ENCODE measurements around the gene DCDC1.

Gene DCDC1, protein sequence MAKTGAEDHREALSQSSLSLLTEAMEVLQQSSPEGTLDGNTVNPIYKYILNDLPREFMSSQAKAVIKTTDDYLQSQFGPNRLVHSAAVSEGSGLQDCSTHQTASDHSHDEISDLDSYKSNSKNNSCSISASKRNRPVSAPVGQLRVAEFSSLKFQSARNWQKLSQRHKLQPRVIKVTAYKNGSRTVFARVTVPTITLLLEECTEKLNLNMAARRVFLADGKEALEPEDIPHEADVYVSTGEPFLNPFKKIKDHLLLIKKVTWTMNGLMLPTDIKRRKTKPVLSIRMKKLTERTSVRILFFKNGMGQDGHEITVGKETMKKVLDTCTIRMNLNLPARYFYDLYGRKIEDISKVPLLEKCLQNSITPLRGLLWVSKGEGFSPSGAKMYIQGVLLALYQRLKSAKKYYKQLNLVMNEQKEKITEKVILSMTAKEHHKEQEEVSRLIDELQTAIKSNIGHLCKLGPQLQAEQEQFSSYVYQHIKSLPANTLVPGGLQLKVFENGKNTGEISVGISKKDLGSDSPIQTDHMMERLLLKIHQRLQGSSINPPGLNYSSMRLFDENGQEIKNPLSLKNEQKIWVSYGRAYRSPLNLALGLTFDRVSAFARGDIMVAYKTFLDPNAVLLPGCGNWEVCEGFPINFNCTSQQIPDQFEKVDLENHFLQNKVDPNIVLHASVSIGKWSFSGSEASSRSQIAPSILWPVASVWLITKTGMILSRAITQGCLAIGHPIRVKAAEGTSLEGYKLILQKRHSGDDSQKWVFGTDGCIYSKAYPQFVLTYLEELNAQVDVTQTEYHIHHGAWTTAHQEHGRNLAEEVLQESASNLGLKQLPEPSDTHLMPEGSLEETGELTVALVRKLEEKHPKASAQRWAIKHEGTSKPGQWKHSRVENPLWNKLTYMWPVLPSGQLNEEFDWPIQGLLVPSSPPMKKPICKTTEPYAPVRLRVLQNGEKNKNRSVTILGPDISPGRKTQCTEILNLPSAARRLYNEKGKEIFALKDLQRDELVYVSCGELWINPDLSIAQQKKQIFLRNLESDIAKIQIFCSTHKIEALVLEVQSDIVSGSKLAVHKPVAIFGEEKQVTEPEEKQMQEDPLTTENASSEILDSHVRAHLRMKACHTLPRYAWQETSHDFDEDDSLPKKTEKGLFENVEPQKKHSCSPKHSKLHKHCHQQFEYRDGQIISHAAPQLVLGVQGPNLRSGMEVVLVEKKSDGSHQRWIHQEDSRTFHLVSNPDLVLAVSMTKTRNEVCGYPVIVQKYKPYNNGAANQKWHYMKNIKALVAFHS (N-terminal part only)

DNA sequence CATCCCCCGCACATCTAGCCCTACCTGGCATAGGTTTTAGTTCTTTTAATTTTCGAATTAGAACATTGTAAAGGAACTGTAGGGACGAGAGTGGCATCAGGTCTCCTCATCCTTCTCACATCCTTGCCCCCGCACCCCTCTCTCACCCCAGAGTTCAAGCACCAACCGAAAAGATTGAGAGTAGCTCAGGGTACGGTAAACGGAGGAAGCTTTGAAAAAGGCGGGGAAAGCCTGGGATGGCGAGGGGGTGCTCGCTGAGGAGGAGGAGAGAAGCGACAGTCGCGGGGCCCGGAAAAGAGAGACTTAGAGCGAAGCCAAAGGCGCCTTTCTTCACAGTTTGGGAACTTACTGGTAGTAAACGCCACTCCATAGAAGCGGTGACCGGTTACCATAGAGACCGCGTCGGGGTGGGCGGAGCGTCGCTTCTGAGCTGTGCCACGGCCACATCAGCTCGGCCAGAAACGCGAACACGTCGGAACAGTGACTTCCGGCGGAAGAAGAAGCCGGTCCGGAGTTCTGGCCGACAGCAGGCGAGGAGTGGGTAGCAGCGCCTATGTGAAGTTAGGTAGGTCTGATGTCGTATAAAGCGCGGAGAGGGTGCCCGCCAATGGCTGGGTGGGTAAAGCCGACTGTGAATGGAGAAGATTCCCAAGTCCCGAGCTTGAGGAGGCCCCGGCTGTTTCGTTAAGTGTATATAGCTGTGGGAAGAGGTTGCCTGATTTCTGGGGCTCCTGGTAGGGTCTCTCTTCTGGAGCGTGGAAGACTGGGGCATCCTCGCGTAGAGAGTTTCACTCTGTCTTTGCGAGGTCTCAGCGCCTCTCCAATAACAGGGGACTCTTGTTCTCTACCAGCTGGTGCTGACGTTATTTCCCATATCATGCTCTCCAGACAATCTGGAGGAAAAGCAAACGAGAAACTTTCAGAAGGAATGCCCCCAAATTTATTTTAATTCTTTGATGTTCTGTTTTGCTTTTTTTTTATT lies at the start of gene DCDC1, which contains the start of gene DNAJC24:
Gene DCDC1 (minus strand): TSS at position 392 of the 982 bp plus-strand sequence. CDS start 41,459 bp downstream, outside the sequence.
Gene DNAJC24 (plus strand): TSS at position 513 of the 982 bp plus-strand sequence. CDS start 889 bp downstream, outside the sequence.
- peak; percentile 95 for DNase-seq

- DNase-seq: no peak
Measured at GRCh38 chr11:31419138-31419537, 49.6 kb upstream of the DCDC1 start.

DNA sequence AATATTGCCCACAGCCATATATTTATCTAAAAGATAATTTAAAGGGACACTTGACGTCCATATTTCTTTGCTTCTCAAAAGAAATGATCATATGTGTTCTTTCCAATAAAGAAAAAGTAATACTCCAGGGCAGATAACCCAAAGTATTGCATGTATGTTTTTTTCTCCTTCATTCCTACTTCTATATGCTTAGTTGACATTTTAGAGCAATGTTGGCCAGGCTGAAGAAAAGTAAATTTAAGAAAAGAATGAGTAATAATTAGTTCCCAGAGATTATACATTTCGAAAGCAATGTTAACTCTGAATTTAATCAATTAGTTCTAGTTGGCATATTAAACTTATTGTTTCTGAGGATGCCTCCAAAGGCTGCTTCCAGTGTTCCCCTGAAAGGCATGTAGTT lies 48.3 kb upstream of the DCDC1 start:
- DNase-seq: no peak

- no peak for DNase-seq
Measured at GRCh38 chr11:31417357-31417756, 47.8 kb upstream of the DCDC1 start.

- no peak for DNase-seq
Measured at GRCh38 chr11:31415435-31415834, 45.9 kb upstream of the DCDC1 start.

- DNase-seq: no peak
Measured at GRCh38 chr11:31414338-31414737, 44.8 kb upstream of the DCDC1 start.

DNA sequence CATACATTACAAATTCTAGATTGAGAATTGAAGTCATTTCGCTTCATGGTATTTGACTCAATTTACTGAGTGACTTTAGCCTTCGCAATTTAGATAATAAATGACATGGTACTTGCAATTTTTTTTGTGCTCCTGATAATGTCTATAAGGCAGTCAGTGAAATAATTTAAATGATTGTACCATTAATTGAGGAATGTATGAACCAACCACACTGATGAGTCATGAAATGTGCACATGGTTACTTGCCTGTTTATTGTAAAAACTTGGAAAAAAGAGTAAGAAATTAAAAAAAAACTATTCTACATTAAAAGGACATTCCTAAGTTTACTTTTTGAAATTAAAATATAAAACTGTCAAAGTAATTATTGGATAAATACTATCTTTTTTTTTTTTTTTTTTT lies 43.4 kb upstream of the DCDC1 start:
- DNase-seq: no peak

- DNase-seq: no peak
Measured at GRCh38 chr11:31408201-31408600, 38.7 kb upstream of the DCDC1 start.

DNA sequence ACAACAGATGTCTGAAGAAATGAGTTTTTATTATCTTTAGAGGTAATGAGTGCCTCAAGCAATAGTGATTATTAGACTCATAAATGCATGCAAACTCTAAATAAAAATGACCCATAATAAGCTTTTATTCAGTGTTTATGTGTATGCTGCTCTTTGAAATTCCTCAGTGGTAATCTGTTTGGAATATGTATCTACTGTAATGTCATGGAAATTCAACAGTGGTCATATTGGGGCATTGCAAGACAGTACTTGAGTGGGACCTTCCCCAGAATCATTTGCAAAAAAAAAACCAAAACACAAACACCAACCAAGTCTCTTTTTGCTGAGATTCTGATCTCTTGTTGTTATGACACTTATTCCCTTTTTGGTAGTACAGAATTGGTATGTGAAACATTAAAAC lies 35.1 kb upstream of the DCDC1 start:
- DNase-seq: no peak

DNA sequence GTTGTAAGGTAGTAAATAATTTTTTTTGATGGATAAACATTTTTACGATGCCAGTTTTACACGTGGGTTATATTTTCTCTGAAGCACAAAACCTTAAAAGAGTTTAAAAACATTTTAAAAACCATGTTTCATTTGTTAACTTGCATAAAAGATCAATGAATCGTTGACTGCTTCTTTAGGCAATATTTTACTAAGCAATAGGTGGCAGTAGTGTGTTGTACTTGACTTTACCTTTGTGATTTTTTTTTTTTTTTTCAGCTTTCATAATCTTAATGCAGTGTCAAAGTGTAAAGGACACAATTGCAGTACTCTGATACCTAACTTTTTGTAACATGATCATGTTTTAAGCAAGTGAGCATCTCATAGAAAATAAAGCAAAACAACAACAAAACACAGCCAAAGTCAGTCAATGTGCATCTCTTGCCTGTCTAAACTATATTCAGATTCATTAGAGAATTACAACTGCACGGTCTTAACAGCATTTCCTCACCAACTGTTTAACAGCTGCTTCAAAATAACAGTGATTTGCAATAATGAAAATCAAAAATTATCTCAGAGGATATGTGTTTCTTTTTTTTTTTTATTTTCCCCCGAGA lies 27.8 kb upstream of the DCDC1 start:
- no peak for DNase-seq

GRCh38 chr11:31387379-31387778 lies 17.8 kb upstream of the DCDC1 start:
- DNase-seq: no peak

GRCh38 chr11:31383116-31383515 lies 13.6 kb upstream of the DCDC1 start:
- DNase-seq: no peak

GRCh38 chr11:31375879-31376278 lies 6.3 kb upstream of the DCDC1 start:
- no peak for DNase-seq

GRCh38 chr11:31366795-31367194 lies 2.7 kb downstream of the DCDC1 start:
- no peak for DNase-seq

DNA sequence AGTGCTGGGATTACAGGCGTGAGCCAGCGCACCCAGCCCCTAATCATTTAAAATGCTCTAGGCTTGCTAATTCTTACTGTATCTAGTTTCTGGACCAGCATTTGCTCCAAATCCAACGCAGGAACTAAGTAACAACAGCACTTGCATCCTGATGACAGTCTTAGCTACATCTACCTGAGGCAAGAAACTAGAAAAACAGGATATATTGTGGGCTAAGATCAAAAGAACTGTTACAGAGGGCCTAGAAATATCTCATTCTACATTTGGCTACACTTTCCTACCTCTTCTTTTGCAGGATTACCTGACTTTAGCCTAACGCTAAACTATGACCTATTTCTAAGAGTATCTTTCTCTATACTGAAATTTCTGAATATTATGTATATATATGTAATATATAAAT lies 7.8 kb downstream of the DCDC1 start:
- DNase-seq: no peak

DNA sequence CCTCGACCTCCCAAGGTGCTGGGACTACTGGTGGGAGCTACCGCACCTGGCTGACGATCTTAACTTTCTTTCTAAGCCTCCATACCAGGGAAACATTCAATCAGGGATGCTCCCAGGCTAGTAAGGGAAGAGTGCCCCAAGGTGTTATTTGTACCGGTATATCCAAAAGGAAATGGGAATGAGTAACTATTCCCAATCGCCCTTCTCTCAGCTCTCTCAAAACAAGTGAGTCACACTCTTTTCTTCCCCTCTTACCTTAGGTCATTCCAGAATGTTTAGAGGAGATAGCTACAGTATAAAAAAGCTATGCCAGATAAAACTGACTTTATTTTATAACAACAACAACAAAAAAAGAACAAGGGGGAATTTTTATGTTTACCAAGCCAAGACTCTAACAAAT lies 13.7 kb downstream of the DCDC1 start:
- DNase-seq: no peak

- no peak for DNase-seq
Measured at GRCh38 chr11:31355131-31355530, 14.4 kb downstream of the DCDC1 start.

- DNase-seq: no peak
Measured at GRCh38 chr11:31351168-31351567, 18.4 kb downstream of the DCDC1 start.

DNA sequence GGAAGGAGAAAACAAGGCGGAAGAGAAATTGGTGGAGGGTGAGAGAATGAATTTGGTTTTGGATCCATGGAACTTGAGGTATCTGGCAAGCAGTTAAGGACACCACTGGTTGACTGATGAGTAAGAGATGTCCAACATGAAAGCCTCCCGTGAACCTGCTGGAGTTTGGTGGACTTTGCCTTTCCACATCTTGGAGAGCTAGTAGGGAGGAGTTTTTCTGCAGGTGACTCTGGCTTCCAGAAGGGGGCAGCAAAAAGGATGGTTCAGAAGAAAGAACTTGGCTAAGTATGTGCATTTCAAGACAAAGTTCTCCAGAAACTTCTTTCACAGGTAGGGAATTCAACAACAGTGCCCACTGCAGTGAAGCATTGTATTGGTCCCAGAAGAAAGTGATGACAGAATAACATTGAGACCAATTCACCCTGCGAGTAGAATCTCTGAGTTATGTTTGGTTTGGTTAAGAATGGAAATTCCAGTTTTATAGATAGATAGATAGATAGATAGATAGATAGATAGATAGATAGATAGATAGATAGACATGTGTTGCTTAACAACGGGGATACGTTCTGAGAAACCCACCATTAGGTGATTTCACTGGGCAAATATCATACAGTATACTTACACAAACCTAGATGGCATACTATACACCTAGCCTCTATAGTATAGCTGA lies 28.5 kb downstream of the DCDC1 start:
- DNase-seq: no peak

DNA sequence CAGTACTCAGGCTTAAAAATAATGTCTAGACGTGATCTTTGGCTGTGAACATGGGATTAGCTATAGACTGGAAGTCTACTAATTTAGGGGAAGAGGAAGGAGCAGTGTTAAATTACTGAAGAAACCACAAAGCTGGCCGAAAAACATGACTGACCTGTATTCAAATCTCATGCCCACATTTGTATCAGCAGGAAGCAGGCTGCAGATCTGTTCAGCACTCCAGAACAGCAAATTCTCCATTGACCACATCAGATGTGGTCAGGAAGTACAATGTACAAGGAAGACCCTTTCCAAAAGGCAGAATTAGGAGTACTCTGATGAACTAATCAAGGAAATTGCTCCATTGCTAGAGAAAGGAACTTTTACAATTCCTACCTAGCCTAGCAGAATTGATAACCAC lies 31.7 kb downstream of the DCDC1 start:
- no peak for DNase-seq

DNA sequence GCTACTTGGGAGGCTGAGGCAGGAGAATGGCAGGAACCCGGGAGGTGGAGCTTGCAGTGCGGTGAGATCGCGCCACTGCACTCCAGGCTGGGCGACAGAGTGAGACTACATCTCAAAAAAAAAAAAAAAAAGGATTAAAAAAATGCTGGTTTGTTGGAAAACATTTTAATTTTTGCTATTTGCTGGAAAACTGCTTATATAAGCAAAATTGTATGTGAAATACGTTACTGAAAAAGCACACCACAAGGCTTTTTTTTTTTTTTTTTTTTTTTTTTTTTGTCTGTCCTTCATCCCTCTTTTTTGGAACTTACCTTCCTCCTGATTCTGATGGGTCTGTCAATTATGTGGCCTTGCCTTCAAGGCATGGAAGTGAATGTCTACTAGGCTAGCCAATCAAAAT lies 40.8 kb downstream of the DCDC1 start:
- no peak for DNase-seq
